ENCODE data around the gene CYP2C18.
"Not testable (repeated sequence)": the region's sequence is repeated elsewhere in the genome, so short reads cannot be mapped to it uniquely, and the experiment has no call there.

The CYP2C18 gene

DNA sequence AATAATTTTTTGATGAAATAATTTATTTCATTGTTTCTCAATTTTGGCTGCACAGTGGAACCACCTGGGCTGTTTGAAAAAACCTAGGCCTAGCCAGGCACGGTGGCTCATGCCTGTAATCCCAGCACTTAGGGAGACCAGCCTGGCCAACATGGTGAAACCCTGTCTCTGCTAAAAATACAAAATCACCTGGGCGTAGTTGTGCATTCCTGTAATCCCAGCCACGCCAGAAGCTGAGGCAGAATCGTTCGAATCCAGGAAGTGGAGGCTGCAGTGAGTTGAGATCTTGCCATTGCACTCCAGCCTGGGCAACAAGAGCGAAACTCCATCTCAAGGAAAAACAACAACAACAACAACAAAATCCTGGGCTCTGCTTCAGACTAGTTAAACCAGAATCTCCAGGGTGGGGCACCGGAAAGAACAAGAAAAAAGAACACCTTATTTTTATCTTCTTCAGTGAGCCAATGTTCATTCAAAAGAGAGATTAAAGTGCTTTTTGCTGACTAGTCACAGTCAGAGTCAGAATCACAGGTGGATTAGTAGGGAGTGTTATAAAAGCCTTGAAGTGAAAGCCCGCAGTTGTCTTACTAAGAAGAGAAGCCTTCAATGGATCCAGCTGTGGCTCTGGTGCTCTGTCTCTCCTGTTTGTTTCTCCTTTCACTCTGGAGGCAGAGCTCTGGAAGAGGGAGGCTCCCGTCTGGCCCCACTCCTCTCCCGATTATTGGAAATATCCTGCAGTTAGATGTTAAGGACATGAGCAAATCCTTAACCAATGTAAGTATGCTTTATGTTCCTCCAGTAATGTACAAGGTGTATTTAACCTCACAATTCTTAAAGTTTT, at the start of gene CYP2C18:
TSS of gene CYP2C18 (plus strand) at position 516 of the 841 bp plus-strand sequence. CDS start at position 607, 91 bp downstream.
- Histone ChIP-seq H3K4me3 (ENCODE audit: low read depth, low read length) (no peak within 1 kb of the TSS), H3K36me3 (ENCODE audit: control insufficient read depth, insufficient read depth, low read length) (no peaks in the 10 kb centered on the region), H3K9me3 (ENCODE audit: control insufficient read depth, insufficient read depth, low read depth, low read length) (no peaks in the 10 kb centered on the region), H3K9ac (ENCODE audit: low read length) (no peak within 1 kb of the TSS), H3K27ac (ENCODE audit: low read depth, low read length) (no peak within 1 kb of the TSS), H3K27me3 (ENCODE audit: control insufficient read depth, insufficient read depth, low read length) (no peaks in the 10 kb centered on the region), H3K4me1 (ENCODE audit: control insufficient read depth, insufficient read depth, low read length) (peaks cover 4% of the 10 kb centered on the region; the same call in 1 of the 2 replicates)

DNA sequence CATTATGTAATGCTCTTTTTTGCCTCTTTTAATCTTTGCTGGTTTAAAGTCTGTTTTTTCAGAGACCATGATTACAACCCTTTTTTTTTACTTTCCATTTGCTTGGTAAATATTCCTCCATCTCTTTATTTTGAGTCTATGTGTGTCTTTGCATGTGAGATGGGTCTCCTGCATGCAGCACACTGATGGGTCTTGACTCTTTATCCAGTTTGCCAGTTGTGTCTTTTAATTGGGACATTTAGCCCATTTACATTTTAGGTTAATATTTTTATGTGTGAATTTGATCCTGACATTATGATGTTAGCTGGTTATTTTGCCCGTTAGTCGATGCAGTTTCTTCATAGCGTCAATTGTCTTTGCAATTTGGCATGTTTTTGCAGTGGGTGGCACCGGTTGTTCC, 45.4 kb upstream of the CYP2C18 start:
- H3K27ac ChIP-seq (ENCODE audit: low read depth, low read length); H3K4me1 ChIP-seq (ENCODE audit: control insufficient read depth, insufficient read depth, low read length); H3K4me3 ChIP-seq (ENCODE audit: low read depth, low read length); H3K9ac ChIP-seq (ENCODE audit: low read length); H3K27me3 ChIP-seq (ENCODE audit: control insufficient read depth, insufficient read depth, low read length); H3K36me3 ChIP-seq (ENCODE audit: control insufficient read depth, insufficient read depth, low read length): not testable (repeated sequence)
- peaks cover 15% of the 10 kb centered on the region for H3K9me3 ChIP-seq (ENCODE audit: control insufficient read depth, insufficient read depth, low read depth, low read length)

GRCh38 chr10:94639902-94640301, 43.6 kb upstream of the CYP2C18 start:
- no peaks in the 10 kb centered on the region for H3K36me3 ChIP-seq (ENCODE audit: control insufficient read depth, insufficient read depth, low read length)
- H3K9me3 ChIP-seq (ENCODE audit: control insufficient read depth, insufficient read depth, low read depth, low read length), result peaks cover 5% of the 10 kb centered on the region
- no peak overlapping the region for H3K9ac ChIP-seq (ENCODE audit: low read length)
- no peaks in the 10 kb centered on the region for H3K4me1 ChIP-seq (ENCODE audit: control insufficient read depth, insufficient read depth, low read length)
- H3K4me3 ChIP-seq (ENCODE audit: low read depth, low read length), result no peak overlapping the region
- H3K27me3 ChIP-seq (ENCODE audit: control insufficient read depth, insufficient read depth, low read length), result no peaks in the 10 kb centered on the region
- no peak overlapping the region for H3K27ac ChIP-seq (ENCODE audit: low read depth, low read length)

DNA sequence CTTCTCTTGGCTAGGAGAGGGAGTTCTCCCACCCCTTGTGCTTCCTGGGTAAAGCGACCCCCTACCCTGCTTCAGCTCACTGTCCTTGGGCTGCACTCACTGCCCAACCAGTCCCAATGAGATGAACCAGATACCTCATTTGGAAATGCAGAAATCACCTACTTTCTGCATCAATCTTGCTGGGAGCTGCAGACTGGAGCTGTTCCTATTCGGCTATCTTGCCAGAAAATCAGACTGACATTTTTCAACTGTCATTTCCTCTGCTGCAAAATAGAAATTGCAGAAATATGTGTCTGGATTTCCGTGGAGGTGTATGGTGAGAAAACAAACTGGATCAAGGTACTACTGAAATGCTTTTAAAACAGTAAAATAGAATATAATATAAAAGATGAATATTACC, 43.0 kb upstream of the CYP2C18 start:
- no peaks in the 10 kb centered on the region for H3K4me1 ChIP-seq (ENCODE audit: control insufficient read depth, insufficient read depth, low read length)
- no peak overlapping the region for H3K9ac ChIP-seq (ENCODE audit: low read length)
- H3K27me3 ChIP-seq (ENCODE audit: control insufficient read depth, insufficient read depth, low read length), result no peaks in the 10 kb centered on the region
- peaks cover 5% of the 10 kb centered on the region for H3K9me3 ChIP-seq (ENCODE audit: control insufficient read depth, insufficient read depth, low read depth, low read length)
- H3K36me3 ChIP-seq (ENCODE audit: control insufficient read depth, insufficient read depth, low read length), result no peaks in the 10 kb centered on the region
- H3K27ac ChIP-seq (ENCODE audit: low read depth, low read length), result no peak overlapping the region
- no peak overlapping the region for H3K4me3 ChIP-seq (ENCODE audit: low read depth, low read length)

DNA sequence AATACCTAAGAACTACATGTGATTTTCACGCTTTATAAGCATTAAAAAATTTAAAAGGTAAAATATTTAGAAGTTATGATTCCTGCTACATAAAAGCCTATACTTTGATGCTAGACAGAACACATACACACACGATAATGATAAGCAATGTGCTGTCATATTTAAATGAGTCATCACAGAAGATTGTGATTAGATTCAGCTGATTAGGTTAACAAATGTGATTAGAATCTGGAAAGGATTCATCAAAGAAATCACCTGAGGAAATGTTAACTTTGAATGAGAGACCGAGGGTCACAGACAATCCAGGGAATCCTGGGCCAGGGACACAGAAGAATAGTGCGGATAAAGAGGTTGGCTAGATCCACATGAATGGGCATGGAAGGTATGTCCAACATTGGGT, 42.0 kb upstream of the CYP2C18 start:
- H3K27me3 ChIP-seq (ENCODE audit: control insufficient read depth, insufficient read depth, low read length), result no peaks in the 10 kb centered on the region
- H3K27ac ChIP-seq (ENCODE audit: low read depth, low read length), result no peak overlapping the region
- no peak overlapping the region for H3K9ac ChIP-seq (ENCODE audit: low read length)
- no peaks in the 10 kb centered on the region for H3K4me1 ChIP-seq (ENCODE audit: control insufficient read depth, insufficient read depth, low read length)
- peaks cover 5% of the 10 kb centered on the region for H3K9me3 ChIP-seq (ENCODE audit: control insufficient read depth, insufficient read depth, low read depth, low read length)
- H3K36me3 ChIP-seq (ENCODE audit: control insufficient read depth, insufficient read depth, low read length), result no peaks in the 10 kb centered on the region
- no peak overlapping the region for H3K4me3 ChIP-seq (ENCODE audit: low read depth, low read length)

DNA sequence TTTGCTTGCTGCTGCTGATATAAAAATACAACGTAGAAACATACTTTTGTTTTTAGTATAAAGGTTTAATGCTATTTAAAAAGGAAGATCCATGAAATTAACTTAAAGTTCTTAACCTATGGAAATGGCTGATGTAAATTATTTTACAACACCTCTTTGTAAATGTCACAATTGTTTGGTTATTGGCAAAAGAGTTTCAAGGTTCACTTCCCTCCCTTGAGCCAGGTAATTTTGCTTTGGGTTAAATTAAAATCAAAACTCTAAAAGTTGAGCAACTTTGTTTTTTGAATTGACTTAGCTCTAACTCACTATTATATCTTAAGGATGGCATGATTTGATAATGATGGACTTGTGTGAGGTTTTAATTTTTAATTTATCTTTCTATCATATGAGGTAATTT, 39.2 kb upstream of the CYP2C18 start:
- H3K4me1 ChIP-seq (ENCODE audit: control insufficient read depth, insufficient read depth, low read length), result no peaks in the 10 kb centered on the region
- no peaks in the 10 kb centered on the region for H3K36me3 ChIP-seq (ENCODE audit: control insufficient read depth, insufficient read depth, low read length)
- no peaks in the 10 kb centered on the region for H3K9me3 ChIP-seq (ENCODE audit: control insufficient read depth, insufficient read depth, low read depth, low read length)
- H3K9ac ChIP-seq (ENCODE audit: low read length), result no peak overlapping the region
- H3K27ac ChIP-seq (ENCODE audit: low read depth, low read length), result no peak overlapping the region
- no peaks in the 10 kb centered on the region for H3K27me3 ChIP-seq (ENCODE audit: control insufficient read depth, insufficient read depth, low read length)
- H3K4me3 ChIP-seq (ENCODE audit: low read depth, low read length), result no peak overlapping the region

DNA sequence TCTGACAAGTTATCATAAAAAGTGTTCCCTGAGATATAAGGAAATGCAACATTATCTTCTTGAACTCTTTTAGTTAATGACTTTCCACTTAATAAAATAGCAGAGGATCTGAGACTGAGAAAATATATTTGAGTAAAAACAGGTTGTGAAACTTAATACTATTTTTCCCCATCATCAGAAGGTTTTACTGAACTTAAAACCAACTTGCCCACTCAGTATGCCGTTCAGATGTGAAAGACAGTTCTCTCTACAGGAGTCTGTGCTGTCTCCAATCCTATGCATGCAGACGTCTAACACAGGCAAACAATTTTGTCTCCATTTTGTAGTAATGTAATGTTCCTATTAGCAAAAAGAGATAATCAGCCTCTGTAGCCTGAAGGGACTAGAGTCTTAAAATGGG, 38.2 kb upstream of the CYP2C18 start:
- no peaks in the 10 kb centered on the region for H3K27me3 ChIP-seq (ENCODE audit: control insufficient read depth, insufficient read depth, low read length)
- H3K36me3 ChIP-seq (ENCODE audit: control insufficient read depth, insufficient read depth, low read length), result no peaks in the 10 kb centered on the region
- H3K9me3 ChIP-seq (ENCODE audit: control insufficient read depth, insufficient read depth, low read depth, low read length), result no peaks in the 10 kb centered on the region
- no peaks in the 10 kb centered on the region for H3K4me1 ChIP-seq (ENCODE audit: control insufficient read depth, insufficient read depth, low read length)
- no peak overlapping the region for H3K27ac ChIP-seq (ENCODE audit: low read depth, low read length)
- H3K9ac ChIP-seq (ENCODE audit: low read length), result no peak overlapping the region
- no peak overlapping the region for H3K4me3 ChIP-seq (ENCODE audit: low read depth, low read length)

- not testable (repeated sequence) for H3K36me3 ChIP-seq (ENCODE audit: control insufficient read depth, insufficient read depth, low read length); H3K9ac ChIP-seq (ENCODE audit: low read length); H3K4me3 ChIP-seq (ENCODE audit: low read depth, low read length); H3K4me1 ChIP-seq (ENCODE audit: control insufficient read depth, insufficient read depth, low read length); H3K27ac ChIP-seq (ENCODE audit: low read depth, low read length); H3K27me3 ChIP-seq (ENCODE audit: control insufficient read depth, insufficient read depth, low read length)
- H3K9me3 ChIP-seq (ENCODE audit: control insufficient read depth, insufficient read depth, low read depth, low read length), result 0 out of 2 replicates have a peak, but pooled peaks cover 12% of the 10 kb centered on the region
Measured at GRCh38 chr10:94655201-94655600, 28.3 kb upstream of the CYP2C18 start.

GRCh38 chr10:94663061-94663460, 20.5 kb upstream of the CYP2C18 start:
- not testable (repeated sequence) for H3K27ac ChIP-seq (ENCODE audit: low read depth, low read length); H3K36me3 ChIP-seq (ENCODE audit: control insufficient read depth, insufficient read depth, low read length); H3K9ac ChIP-seq (ENCODE audit: low read length); H3K27me3 ChIP-seq (ENCODE audit: control insufficient read depth, insufficient read depth, low read length); H3K4me3 ChIP-seq (ENCODE audit: low read depth, low read length); H3K9me3 ChIP-seq (ENCODE audit: control insufficient read depth, insufficient read depth, low read depth, low read length)
- peaks cover 17% of the 10 kb centered on the region for H3K4me1 ChIP-seq (ENCODE audit: control insufficient read depth, insufficient read depth, low read length)

DNA sequence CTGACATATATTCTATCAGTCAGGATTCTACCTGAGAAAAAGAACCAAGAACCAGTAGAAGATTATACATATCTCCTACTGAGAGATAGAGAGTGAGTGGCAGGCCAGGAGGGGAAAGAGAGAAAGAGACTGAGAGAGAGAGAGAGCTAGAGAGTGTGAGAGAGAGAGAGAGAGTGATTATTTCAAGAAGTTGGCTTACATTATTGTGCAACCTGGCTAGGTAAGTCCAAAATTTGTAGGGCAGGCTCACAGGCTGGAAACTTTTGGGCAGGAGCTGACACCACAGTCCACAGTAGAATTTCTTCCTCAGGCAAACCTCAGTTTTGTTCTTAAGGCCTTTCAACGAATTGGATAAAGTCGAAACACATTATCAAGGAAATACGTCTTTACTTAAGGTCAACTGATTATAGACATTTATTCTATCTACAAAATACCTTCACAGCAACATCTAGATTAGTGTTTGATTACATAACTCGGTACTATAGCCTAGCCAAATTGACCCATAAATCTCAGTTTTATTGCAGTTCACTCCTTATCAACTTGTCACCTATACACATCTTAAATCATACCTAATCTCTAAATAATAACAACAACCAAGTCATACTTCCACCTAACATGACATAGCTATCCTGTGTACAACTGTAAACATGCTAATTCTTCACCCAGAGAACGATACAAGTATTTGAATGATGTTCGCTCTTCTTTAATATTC, 17.0 kb upstream of the CYP2C18 start:
- Histone ChIP-seq H3K27me3 (ENCODE audit: control insufficient read depth, insufficient read depth, low read length) (no peaks in the 10 kb centered on the region), H3K27ac (ENCODE audit: low read depth, low read length) (no peak overlapping the region), H3K4me1 (ENCODE audit: control insufficient read depth, insufficient read depth, low read length) (peaks cover 17% of the 10 kb centered on the region), H3K4me3 (ENCODE audit: low read depth, low read length) (no peak overlapping the region), H3K36me3 (ENCODE audit: control insufficient read depth, insufficient read depth, low read length) (no peaks in the 10 kb centered on the region), H3K9me3 (ENCODE audit: control insufficient read depth, insufficient read depth, low read depth, low read length) (no peaks in the 10 kb centered on the region), H3K9ac (ENCODE audit: low read length) (no peak overlapping the region)

- Histone ChIP-seq H3K4me3 (ENCODE audit: low read depth, low read length) (no peak overlapping the region), H3K9me3 (ENCODE audit: control insufficient read depth, insufficient read depth, low read depth, low read length) (no peaks in the 10 kb centered on the region), H3K27ac (ENCODE audit: low read depth, low read length) (no peak overlapping the region), H3K4me1 (ENCODE audit: control insufficient read depth, insufficient read depth, low read length) (no peaks in the 10 kb centered on the region), H3K27me3 (ENCODE audit: control insufficient read depth, insufficient read depth, low read length) (no peaks in the 10 kb centered on the region), H3K36me3 (ENCODE audit: control insufficient read depth, insufficient read depth, low read length) (no peaks in the 10 kb centered on the region), H3K9ac (ENCODE audit: low read length) (no peak overlapping the region)
Measured at GRCh38 chr10:94673614-94674321, 9.8 kb upstream of the CYP2C18 start.

All from HUES6 (cell line).